IPS-NIHi7 (cell line): Measurements from ENCODE around the gene FBXL13.
"Not testable (repeated sequence)": the region's sequence is repeated elsewhere in the genome, so short reads cannot be mapped to it uniquely, and the experiment has no call there.

Experiments
- DNase-seq: peaks from one replicate; pipeline ENCODE4 v3.0.0; 2012; ENCODE audit warnings: mixed read lengths; ENCODE audit errors: extremely low spot score

The FBXL13 gene

DNA sequence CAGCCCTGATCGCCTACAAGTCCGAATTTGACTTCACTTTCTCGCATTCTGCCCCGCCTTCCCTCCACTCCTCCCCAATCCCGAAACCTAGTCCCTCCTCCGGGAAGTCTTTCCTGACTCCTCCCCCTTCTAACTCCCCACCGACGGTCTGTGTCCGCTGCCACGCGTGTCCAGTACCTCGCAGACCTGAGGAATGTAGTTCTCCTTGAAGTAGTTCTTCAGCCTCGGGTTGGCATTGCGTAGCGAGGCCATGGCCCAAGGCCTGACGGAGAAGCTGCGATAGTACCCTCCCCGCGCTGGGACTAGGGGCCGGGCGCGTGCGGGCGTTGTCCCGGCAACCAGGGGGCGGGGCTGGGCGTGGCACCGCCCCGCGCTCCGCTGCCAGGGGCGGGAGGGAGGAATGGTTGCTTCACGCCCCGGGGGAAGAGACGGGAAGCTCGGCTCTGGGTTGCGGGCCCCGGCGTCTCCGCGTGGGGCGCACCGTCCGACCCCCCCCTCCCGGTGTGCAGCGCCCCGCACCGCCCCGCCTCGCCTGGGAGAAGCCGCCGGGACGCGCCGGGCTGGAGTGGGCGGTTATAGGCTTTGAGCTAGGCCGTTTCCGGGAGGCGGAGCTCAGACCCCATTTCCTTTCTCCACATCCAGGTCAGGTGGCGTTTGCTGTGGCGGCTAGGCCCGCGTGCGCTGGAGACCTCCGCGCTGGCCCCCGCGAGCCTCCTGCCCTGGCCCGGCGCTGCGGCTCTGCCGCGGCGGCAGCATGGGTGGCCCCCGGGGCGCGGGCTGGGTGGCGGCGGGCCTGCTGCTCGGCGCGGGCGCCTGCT, at the start of gene FBXL13, which contains the start of gene ARMC10:
FBXL13 (minus strand) TSS at position 278 of the 818 bp plus-strand sequence.
ARMC10 (plus strand) TSS at position 622 of the 818 bp plus-strand sequence; CDS start at position 755, 133 bp downstream.
- DNase-seq, result peak; percentile 88

DNA sequence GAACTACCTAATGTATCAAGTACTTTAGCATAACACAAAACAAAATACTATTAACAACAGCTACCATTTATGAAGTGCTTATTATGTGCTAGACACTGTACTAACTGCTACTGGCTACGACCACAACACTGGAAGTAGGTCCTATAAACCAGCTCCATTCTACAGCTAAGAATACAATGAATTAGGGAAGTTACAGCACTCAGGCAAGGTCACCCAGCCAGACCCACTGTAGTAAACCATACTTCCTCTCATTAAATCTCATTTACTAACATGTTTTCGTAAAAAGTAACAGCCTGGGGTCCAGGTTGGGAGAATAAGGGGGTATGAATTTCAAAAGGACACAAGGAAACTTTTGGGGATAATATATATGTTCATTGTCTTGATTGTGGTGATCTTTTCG, 48.9 kb upstream of the FBXL13 start:
- no peak for DNase-seq

DNA sequence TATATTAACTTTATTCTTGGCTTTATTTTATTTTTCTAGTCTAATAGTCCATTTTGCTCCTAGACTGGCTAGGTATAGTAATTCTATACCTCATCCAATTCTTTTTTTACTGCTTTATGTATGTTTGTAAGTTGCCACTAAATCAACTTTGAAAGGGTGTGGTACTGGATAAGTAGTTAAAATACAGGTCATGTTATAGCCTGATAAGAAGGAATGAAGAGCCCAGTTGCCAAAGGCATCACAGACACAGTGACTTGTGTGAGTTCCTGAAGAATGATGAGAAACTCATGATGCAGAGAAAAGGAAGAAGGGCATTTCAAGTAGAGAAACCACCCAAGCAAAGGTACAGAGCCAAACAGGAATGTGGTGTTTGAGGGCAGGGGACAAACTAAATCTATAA, 47.0 kb upstream of the FBXL13 start:
- no peak for DNase-seq

DNA sequence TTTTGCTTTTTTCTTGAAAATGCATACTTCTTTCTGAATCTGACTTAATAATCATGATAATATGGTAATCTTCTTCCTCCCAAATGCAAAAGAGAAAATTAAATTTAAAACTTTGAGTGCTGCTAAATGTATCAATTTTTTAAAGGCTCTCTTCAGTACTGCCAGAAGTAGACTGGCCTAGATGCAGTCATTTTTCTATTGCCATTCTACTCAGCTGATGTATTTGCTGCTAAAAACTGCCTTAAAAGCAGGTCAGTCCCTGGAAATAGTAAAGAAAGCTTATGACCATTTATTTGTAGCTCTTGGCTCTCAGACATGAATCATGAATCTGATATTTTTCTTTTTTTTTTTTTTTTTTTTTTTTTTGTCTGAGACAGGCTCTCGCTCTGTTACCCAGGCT, 45.8 kb upstream of the FBXL13 start:
- no peak for DNase-seq

DNA sequence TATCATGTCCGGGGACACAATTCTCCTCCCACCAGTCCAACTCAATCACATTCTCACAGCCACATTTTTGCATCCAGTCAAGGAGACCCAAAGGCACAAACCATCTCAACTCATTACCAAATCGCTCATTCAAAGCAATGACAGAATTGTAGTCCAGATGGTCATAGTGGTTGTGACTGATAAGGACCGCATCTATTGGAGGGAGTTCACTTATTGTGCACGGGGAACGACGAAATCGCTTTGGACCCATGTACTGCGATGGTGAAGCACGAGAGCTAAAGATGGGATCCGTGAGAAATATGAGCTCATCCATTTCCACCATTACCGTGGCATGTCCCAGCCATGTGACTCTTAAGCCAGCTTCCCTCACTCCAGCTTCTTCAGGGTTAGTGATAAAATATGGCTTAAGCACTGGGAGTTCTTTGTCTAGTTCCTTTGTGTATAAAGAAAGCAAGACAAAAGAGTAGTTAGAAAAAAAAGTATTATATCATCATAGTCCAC, 45.2 kb upstream of the FBXL13 start:
- DNase-seq, result no peak

DNA sequence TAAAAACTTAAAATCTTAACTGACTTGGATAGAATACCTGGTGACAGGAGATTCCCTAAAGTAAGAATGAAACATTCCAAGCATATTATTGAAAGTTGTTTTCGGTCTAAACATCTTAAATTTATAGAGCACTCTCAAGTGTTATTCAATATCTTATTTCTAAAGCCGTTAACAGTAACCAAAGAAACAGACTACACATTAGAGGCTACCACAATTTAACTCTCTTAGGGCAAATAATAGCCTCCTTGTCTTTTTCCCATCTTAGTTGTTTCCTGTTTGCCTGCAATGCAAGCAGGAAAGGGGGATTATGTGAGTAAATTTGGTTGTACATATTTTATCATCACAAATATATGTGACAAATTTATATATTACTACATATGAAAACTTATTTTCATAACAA, 42.9 kb upstream of the FBXL13 start:
- no peak for DNase-seq

DNA sequence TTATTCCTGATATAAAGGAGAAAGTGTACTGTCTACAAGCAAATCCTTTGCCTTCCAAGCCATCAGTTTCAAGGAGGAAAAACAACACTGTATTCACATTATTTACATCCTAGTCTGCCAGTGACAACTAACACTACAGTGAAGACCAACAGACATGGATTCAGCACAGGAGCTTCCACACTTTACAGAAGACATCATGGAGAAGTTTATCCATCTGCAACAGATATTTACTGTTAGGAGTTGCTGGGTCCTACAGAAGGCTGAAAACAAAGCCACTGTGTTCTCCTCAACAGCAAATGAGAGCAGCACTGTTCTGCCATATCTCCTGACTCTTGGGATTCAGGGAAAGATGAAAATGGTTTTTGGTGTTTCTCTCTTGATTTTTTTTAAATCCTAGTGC, 42.4 kb upstream of the FBXL13 start:
- DNase-seq, result no peak

DNA sequence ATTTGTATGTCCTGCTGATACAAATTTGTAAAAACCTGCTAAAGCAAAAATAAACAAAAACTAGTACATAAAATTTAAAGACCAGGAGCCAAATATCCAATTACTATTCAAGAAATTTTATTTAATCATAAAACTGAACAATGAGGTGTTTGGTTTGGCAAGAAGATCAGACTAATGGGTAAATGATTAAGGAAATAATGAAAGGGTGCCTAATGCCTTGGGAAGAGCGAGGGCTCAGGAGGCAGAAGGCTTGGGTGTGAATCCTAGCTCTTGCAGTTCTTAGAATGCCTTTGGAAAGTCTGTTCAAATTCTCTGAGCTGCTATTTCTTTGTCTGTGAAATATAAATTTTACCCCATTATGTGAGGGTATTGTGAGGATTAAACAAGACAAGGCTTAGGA, 41.9 kb upstream of the FBXL13 start:
- no peak for DNase-seq

DNA sequence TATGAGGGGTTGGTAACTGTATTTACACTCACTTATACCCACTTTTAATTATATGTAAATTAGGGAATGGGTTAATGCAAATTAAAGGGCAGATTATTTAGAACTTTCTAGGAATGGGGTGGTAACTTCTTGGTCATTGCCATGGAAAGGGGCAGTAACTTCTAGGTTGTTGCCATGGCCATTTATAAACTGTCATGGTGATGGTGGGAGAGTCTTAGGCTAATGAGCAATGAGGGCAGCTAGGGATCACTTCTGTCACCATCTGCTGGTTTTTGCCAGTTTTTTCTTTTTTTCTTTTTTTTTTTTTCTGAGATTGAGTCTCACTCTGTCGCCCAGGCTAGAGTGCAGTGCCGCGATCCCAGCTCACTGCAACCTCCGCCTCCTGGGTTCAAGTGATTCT, 41.2 kb upstream of the FBXL13 start:
- no peak for DNase-seq

DNA sequence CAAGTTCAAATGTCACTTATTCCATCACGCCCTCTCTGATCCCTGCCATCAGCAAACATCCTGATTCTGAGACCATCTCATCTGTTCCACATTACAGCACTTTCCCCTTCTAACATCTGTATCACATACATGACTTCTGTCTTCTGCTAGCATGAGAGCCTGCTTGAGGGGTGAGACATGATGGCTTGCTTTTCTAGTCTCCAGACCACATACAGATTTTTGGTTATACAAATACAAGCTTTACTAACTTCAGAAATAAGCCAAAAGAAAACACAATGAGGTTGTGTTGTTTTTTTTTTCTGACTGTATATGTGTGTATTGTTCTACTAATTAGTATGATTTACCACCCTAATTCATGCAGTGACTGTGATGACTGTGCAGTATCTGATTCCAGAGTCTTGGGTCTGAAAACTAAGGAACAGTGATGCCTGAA, 40.0 kb upstream of the FBXL13 start:
- DNase-seq, result no peak

DNA sequence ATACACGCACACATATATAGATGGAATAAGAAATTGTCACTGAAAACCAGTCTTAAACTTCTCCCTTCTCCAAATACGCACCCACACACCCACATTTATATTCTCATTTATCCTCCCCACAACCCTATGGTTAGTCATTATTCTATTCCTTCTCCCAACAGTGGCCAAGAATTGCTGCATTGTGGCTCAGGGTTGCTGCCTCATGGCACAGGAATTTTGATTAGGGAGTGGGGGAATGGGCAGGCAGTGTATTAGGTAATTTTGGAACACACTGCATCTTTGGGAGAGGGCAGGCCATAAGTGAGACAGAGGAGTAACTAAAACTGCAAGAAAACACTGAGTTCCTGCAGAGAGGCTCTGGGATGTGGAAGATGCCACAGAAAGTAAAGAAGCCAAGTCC, 38.6 kb upstream of the FBXL13 start:
- DNase-seq, result no peak

DNA sequence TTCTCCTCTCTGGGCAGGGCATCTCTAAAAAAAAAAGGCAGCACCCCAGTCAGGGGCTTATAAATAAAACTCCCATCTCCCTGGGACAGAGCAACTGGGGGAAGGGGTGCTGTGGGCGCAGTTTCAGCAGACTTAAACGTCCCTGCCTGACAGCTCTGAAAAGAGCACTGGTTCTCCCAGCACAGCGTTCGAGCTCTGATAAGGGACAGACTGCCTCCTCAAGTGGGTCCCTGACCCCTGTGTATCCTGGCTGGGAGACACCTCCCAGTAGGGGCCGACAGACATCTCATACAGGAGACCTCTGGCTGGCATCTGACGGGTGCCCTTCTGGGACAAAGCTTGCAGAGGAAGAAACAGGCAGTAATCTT, 32.1 kb upstream of the FBXL13 start:
- not testable (repeated sequence) for DNase-seq

DNA sequence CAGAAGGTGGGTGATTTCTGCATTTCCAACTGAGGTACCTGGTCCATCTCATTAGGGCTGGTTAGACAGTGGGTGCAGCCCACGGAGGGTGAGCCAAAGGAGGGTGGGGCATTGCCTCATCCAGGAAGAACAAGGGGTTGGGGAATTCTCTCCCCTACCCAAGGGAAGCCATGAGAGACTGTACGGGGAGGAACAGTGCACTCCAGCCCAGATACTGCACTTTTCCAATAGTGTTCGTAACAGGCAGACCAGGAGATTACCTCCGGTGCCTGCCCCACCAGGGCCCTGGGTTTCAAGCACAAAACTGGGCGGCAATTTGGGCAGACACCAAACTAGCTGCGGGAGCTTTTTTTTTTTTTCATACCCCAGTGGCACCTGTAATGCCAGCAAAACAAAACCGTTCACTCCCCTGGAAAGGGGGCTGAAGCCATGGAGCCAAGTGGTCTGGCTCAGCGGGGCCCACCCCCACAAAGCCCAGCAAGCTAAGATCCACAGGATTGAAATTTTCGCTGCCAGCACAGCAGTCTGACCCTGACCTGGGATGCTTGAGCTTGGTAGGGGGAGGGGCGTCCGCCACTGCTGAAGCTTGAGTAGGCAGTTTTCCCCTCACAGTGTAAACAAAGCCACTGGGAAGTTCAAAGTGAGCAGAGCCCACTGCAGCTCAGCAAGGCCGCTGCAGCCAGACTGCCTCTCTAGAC, 31.6 kb upstream of the FBXL13 start:
- no peak for DNase-seq

DNA sequence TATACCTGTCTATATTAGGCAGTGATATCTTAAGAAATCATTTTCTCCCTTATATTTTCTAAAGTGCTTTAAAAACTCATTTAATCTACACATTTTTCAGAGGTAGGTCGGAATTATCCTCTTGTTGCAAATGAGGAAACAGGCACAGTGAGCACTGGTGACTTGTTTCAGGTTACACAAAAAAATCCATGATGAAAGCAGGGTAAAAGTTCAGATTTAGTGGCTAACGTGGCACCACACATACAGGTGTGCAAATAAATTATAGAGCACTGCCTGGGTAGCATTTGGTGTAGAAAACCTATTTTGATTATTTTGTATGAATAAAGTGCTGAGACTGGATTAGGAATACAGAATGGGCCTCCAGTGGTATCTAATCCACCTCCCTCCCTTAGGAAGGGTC, 26.9 kb upstream of the FBXL13 start:
- DNase-seq, result no peak

DNA sequence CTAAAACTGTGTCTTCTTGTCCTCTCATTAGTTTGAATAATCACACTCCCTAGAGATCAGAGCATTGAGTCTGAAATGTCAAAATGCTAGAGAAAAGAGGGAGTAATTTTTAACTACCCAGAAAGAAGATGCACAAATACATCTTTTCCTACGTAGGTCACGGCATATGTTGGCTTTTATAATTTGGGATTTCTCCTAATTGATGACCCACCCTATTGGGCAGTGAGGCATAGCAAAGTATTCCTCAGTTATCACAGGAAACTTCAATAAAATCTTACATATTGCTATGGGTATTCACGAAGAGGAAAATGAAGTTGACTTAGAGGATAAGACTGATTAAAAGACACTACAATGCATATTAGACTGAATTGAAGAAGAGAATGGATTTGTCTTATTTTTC, 25.8 kb upstream of the FBXL13 start:
- DNase-seq, result no peak

DNA sequence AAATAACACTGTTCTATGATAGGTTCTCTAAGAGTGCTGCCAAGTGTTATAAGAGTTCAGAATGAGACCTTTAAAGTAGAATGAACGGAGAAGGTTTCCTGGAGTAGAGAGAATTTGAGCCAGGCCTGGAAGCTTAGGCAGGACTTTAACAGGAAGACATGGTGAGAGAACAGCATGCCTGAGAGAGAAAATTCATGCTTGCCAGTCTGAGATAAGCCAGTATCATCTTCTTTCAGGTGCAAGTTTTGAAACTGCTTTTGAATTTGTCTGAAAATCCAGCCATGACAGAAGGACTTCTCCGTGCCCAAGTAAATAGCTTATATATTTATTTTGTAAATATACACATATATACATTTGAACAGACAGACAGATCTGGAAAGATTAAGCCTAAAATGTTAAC, 22.4 kb upstream of the FBXL13 start:
- no peak for DNase-seq

DNA sequence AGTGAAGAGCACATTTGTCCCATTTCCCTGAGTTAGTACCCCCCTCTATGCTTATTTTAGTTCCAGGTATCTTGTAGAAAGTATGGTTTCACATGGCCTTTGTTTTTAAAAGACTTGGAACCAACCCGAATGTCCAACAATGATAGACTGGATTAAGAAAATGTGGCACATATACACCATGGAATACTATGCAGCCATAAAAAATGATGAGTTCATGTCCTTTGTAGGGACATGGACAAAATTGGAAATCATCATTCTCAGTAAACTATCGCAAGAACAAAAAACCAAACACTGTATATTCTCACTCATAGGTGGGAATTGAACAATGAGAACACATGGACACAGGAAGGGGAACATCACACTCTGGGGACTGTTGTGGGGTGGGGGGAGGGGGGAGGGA, 21.0 kb upstream of the FBXL13 start:
- DNase-seq, result not testable (repeated sequence)

DNA sequence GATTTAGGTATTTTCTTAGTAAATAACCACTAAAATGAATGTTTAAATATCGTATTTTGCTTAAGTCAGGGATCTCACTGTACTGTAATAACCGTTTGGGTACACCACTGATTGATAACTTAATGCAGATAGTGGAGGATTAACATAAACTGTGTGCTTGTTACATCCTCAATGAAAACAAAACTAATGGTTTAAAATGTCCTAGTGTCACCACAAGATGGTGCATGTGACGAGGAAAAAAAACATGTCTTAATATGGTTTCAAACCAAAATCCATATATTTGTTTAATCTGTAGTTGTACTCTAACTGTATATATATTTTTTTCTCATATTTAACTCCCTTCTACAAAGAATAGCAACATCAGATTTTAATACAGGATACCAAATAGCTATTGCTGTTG, 19.5 kb upstream of the FBXL13 start:
- no peak for DNase-seq

DNA sequence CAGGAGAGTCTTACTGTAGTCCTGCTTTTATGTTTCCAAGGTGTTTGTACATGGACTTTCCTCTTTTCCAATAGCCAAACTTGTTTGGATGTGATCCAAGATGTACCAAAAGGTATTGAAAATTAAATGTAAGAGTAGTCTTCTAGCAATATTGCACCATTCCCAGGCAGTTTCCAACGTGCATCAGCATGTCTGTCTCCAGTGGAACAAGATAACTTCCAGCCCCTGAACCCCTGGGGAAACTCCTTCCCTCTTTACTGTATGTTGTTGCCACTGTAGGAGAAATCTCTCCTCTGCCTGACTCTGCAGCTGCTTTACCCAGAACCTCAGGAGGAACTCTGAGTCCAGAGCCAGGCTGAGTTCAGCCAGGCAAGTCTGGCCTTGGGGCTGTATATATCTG, 18.8 kb upstream of the FBXL13 start:
- no peak for DNase-seq

DNA sequence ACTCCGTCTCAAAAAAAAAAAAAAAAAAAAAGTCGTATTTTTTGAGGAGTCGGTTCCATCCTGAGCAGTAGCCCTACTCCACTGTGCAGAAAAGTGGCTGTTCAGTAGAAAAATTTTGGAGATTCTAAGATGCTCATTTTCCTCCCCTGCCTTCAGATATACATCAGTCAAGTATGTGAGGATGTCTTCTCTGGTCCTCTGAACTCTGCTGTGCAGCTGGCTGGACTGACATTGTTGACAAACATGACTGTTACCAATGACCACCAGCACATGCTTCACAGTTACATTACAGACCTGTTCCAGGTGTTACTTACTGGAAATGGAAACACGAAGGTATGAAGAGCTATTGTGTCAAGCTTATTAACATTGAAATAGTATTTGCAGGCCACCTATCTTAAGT, 17.7 kb upstream of the FBXL13 start:
- not testable (repeated sequence) for DNase-seq

DNA sequence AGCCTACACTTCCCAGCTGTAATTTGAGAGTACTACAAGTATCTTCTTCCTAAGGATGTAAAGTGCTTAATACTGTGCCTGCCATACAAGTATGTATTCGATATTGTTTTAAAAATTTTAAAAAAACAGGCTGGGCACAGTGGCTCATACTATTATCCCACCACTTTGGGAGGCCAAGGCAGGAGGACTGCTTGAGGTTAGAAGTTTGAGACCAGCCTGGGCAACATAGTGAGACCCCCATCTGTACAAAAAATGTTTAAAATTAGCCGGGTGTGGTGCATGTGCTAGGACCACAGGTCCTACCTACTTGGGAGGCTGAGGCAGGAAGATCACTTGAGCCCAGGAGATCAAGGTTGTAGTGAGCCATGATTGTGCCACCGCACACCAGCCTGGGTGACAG, 8.6 kb upstream of the FBXL13 start:
- no peak for DNase-seq

DNA sequence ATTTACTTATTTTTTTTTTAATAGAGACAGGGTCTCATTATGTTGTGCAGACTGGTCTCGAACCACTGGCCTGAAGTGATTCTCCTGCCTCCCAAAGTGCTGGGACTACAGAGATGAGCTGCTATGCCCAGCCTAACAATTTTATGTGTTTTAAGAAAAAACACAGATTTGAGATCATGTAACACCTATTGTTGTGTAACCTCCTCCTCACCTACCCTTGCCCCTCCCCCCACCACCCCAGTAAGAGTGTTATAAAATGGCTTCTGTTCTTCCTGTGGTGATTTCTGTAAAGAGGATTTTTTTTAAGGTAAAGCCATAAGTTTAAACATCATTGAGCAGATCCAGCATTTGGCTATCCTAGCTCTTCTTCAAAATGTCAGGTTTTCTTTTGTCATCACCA, 7.9 kb upstream of the FBXL13 start:
- no peak for DNase-seq

DNA sequence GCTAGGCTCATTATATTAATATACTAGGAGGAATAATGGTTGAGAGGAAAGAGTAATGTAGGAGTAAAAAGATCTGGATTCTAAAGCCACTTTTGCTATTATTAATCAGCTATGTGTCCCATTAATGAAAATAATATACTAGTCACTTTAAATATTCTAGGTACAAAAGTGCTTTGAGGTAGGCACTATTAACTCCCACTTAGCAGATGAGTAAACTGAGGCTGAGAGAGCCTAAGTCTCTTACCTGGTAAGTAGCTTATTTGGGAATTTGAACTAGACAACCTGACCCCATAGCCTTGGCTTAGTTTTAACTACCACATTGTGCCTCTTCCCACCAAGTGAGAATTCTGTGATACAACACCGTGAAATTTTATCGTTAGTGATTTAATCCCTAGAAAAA, 6.3 kb upstream of the FBXL13 start:
- DNase-seq, result no peak
